HEK293 (cell line): Measurements from ENCODE around the gene CD68.

Source experiments
- SP2 ChIP-seq: fragments of 450-650 bp; formaldehyde crosslinking; IDR thresholded peaks from 2 replicates; pipeline ENCODE4 v1.5.1; 2016; ENCODE audit warnings: missing biosample characterization, missing genetic modification characterization
- ZNF501 ChIP-seq: fragments of 450-650 bp; formaldehyde crosslinking; IDR thresholded peaks from 2 replicates; pipeline ENCODE4 v1.5.1; 2016; ENCODE audit warnings: missing biosample characterization, missing genetic modification characterization
- ZNF558 ChIP-seq: fragments of 450-650 bp; formaldehyde crosslinking; IDR thresholded peaks from 2 replicates; pipeline ENCODE4 v1.5.1; 2016; ENCODE audit warnings: missing biosample characterization, missing genetic modification characterization
- ZNF660 ChIP-seq: fragments of 450-650 bp; IDR thresholded peaks from 2 replicates; pipeline ENCODE4 v1.5.1; 2018; ENCODE audit warnings: missing biosample characterization, mild to moderate bottlenecking, missing genetic modification characterization
- ZNF768 ChIP-seq: fragments of 450-650 bp; formaldehyde crosslinking; IDR thresholded peaks from 2 replicates; pipeline ENCODE4 v1.5.1; 2018; ENCODE audit warnings: missing biosample characterization, mild to moderate bottlenecking, missing genetic modification characterization
- TF ChIP-seq, protein P1 (sequence below): fragments of 450-650 bp; formaldehyde crosslinking; IDR thresholded peaks from 2 replicates; pipeline ENCODE4 v1.5.1; 2016; ENCODE audit warnings: missing biosample characterization, missing genetic modification characterization

DNA sequence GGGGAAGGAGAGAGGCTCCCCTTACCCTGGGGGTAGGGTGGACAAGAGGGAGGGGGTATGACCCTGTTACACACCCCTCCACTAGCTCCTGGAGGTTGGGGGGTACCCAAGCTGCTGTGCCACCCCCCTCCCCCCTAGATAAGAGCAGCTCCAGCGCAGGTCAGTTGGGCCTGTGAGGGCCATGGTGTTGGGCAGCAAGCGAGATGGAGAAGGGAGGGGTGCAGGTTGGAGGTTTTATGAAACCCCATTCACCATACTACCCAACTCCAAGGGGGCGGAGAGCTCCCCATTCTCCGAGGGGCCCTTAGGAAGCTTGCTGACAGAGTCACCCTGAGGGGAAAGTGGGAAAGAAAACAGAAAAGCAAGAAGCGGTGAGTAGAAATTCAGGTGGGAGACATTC is 12.2 kb downstream of the CD68 start:
- TF ChIP-seq, protein P1, sequence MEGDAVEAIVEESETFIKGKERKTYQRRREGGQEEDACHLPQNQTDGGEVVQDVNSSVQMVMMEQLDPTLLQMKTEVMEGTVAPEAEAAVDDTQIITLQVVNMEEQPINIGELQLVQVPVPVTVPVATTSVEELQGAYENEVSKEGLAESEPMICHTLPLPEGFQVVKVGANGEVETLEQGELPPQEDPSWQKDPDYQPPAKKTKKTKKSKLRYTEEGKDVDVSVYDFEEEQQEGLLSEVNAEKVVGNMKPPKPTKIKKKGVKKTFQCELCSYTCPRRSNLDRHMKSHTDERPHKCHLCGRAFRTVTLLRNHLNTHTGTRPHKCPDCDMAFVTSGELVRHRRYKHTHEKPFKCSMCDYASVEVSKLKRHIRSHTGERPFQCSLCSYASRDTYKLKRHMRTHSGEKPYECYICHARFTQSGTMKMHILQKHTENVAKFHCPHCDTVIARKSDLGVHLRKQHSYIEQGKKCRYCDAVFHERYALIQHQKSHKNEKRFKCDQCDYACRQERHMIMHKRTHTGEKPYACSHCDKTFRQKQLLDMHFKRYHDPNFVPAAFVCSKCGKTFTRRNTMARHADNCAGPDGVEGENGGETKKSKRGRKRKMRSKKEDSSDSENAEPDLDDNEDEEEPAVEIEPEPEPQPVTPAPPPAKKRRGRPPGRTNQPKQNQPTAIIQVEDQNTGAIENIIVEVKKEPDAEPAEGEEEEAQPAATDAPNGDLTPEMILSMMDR (tag by site-specific recombination) = no peak
- no peak for TF ChIP-seq ZNF501 (tag by site-specific recombination)
- TF ChIP-seq SP2 (tag by site-specific recombination) = no peak
- no peak for TF ChIP-seq ZNF660 (tag by site-specific recombination)
- TF ChIP-seq ZNF558 (tag by site-specific recombination) = no peak
- no peak for TF ChIP-seq ZNF768 (tag by site-specific recombination)
